ENCODE data around the gene SPA17. TPM values are rescaled to one million over a fixed set of nuclear protein-coding genes. Genes with fewer than 3 reads are reported as not detected.

The SPA17 gene
- total RNA-seq, 2 experiments from 2014 or later = 3.1 to 3.6 TPM

- CTCF ChIA-PET = interaction anchor here (1.0 to 4.8 kb wide), 4 partner anchors 21 to 223 kb away, joined by 4 to 30 read pairs (median 10); no protein-coding TSS in a partner anchor
- TF ChIP-seq, protein P1, sequence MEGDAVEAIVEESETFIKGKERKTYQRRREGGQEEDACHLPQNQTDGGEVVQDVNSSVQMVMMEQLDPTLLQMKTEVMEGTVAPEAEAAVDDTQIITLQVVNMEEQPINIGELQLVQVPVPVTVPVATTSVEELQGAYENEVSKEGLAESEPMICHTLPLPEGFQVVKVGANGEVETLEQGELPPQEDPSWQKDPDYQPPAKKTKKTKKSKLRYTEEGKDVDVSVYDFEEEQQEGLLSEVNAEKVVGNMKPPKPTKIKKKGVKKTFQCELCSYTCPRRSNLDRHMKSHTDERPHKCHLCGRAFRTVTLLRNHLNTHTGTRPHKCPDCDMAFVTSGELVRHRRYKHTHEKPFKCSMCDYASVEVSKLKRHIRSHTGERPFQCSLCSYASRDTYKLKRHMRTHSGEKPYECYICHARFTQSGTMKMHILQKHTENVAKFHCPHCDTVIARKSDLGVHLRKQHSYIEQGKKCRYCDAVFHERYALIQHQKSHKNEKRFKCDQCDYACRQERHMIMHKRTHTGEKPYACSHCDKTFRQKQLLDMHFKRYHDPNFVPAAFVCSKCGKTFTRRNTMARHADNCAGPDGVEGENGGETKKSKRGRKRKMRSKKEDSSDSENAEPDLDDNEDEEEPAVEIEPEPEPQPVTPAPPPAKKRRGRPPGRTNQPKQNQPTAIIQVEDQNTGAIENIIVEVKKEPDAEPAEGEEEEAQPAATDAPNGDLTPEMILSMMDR (IDR thresholded peaks at IDR 0.05) = no peak
- H3K27ac Mint-ChIP-seq = no peak overlapping the region
- POLR2A ChIA-PET = interaction anchor here (0.9 kb wide), 1 partner anchor 19 kb away, joined by 3 read pairs; no protein-coding TSS in a partner anchor
- intact Hi-C loops (cut with micrococcal nuclease) = no loop called here
- DNase-seq (no peak), ATAC-seq (no peak)
- H3K27me3 Mint-ChIP-seq = no peaks in the 10 kb centered on the region
- no peaks in the 10 kb centered on the region for H3K36me3 Mint-ChIP-seq (ENCODE audit: low read depth)
- H3K4me1 Mint-ChIP-seq (ENCODE audit: low read depth) = no peaks in the 10 kb centered on the region
- H3K9me3 Mint-ChIP-seq = no peaks in the 10 kb centered on the region
- no peak overlapping the region for H3K4me3 Mint-ChIP-seq
Measured at GRCh38 chr11:124642628-124643027, 31.1 kb upstream of the SPA17 start.

DNA sequence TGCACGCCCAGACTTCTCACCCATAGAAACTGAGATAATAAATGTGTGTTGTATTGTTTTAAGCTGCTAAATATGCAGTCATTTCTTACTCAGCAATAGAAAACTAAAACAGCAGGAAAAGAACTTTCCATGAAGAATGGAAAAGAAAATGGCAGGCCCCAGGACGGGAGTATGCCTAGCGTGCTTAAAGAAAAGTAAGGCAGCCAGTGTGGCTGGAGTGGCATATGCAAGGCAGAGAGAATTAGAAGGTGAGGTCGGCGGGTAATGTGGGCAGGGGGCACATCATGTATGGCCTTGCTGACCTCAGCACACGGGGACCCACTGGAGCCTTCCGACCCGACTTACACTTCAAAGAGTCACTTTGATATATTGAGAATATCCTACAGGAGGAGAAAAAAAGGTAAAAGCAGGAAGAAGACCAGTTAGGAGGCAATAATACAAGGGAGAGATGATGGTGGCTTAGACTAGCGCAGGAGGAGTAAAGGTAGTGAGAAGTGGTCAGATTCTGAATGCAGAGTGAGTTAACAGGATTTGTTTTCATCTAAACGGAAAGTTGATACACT lies 30.6 kb upstream of the SPA17 start:
- ChIA-PET POLR2A (interaction anchor here (0.9 kb wide), 1 partner anchor 20 kb away, joined by 3 read pairs; no protein-coding TSS in a partner anchor), CTCF (interaction anchor here (1.0 to 4.8 kb wide), 15 partner anchors 9 to 223 kb away, joined by 3 to 30 read pairs (median 5); partner anchors contain the start of genes NRGN and TBRG1)
- H3K27ac Mint-ChIP-seq = no peak overlapping the region
- DNase-seq (no peak), ATAC-seq (no peak)
- intact Hi-C loops (cut with micrococcal nuclease) = no loop called here
- no peaks in the 10 kb centered on the region for H3K27me3 Mint-ChIP-seq
- H3K36me3 Mint-ChIP-seq (ENCODE audit: low read depth) = no peaks in the 10 kb centered on the region
- TF ChIP-seq, protein P1 (IDR thresholded peaks at IDR 0.05) = no peak
- no peak overlapping the region for H3K4me3 Mint-ChIP-seq
- no peaks in the 10 kb centered on the region for H3K4me1 Mint-ChIP-seq (ENCODE audit: low read depth)
- no peaks in the 10 kb centered on the region for H3K9me3 Mint-ChIP-seq

DNA sequence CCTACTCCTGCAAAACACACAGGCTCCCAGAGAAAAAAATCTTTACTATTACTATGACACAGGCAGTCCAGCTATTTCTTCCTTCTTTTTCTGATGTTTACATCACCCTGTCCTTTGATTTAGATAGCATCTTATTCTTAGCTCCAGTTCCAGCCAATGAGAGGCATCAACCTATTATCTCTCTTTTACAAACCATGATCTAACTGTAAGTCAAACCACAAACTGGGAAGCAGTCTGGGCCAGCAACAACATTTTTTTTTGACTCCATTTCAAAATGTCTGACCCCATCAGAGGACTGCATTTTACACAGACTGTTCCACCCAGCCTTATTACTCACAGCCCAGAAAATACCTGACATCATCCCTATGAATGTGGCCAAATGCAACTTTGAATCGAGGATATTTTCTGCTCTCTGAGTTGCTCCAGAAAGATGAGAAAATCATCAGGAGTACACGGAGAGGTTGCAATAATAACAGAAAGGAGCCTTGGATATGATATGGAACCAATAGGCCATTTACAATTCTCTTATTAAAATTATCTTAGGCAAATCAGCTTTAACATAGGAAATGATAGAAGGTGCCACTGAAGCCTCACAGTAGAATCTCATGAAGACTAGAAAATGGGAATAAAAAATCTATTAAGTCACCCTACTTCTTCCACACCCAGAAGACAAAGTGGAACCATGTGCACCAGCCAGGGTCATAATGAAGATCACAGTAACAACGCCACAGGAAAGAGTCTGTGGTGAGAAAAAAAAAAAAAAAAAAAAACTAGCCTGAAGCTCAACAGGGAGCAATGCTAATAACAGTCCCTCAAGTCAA lies 29.9 kb upstream of the SPA17 start:
- CTCF ChIA-PET = interaction anchor here (0.8 to 4.8 kb wide), 24 partner anchors 10 to 233 kb away, joined by 3 to 30 read pairs (median 4); partner anchors contain the start of genes NRGN and TBRG1
- TF ChIP-seq, protein P1 (IDR thresholded peaks at IDR 0.05) = no peak

DNA sequence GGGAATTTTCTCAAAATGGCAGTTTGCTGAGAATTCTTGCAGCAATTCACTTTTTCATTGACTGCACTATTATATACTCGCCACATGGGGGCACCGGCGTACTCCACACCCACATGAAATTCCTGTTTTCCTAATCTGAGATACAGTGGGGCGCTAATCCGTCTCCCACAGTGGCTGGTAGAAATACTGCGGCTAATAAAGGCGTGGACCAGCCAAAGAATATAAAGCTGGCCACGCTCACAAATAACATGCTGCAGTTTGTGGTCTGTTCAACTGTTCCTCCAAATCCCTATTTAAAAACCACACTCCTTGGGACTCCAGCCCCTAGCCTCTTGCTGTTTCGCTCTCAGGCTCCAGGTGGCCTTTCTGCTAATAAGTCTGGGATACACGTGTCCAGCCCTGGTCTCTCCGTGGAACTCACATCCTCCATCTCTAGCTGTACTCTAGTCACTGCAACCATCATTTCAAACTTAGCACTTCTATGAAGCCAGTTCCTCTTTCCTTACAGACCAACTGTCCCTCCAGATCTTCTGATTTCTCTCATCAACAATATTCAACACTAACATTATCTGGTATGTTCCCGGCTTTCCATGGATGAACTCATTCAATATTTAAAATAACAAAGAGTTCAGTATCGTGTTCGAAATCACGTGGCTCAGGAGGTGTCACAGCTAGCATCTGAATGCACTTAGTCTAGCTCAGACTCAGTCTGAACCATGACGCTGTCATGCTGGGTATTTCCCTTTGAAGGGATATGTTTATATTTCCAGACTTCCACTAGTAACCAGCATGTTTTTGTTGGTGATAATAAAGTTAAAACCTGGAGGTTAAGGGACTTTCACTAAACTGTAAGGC lies 29.1 kb upstream of the SPA17 start:
- CTCF ChIA-PET = interaction anchor here (0.6 to 4.8 kb wide), 27 partner anchors 10 to 232 kb away, joined by 3 to 30 read pairs (median 4); partner anchors contain the start of gene TBRG1
- Mint-ChIP-seq H3K9me3 (no peaks in the 10 kb centered on the region), H3K27ac (no peak overlapping the region), H3K36me3 (ENCODE audit: low read depth) (no peaks in the 10 kb centered on the region), H3K4me3 (no peak overlapping the region), H3K4me1 (ENCODE audit: low read depth) (no peaks in the 10 kb centered on the region), H3K27me3 (no peaks in the 10 kb centered on the region)
- intact Hi-C loops (cut with micrococcal nuclease) = no loop called here
- peak; percentile 78 for ATAC-seq
- TF ChIP-seq, protein P1 (IDR thresholded peaks at IDR 0.05) = peak; percentile 94
- peak; percentile 27 for DNase-seq
- POLR2A ChIA-PET = no interaction called here

More for the DNA sequence above, 29.9 kb upstream of the SPA17 start:
- H3K27ac Mint-ChIP-seq = no peak overlapping the region
- no peaks in the 10 kb centered on the region for H3K36me3 Mint-ChIP-seq (ENCODE audit: low read depth)
- H3K4me1 Mint-ChIP-seq (ENCODE audit: low read depth) = no peaks in the 10 kb centered on the region
- H3K27me3 Mint-ChIP-seq = no peaks in the 10 kb centered on the region
- no peaks in the 10 kb centered on the region for H3K9me3 Mint-ChIP-seq
- ATAC-seq (no peak), DNase-seq (no peak)
- no peak overlapping the region for H3K4me3 Mint-ChIP-seq
- POLR2A ChIA-PET = interaction anchor here (0.6 kb wide), 1 partner anchor 194 kb away, joined by 3 read pairs; no protein-coding TSS in a partner anchor
- intact Hi-C loops (cut with micrococcal nuclease) = no loop called here
